ENCODE data around the gene OR52A1. TPM values are rescaled to one million over a fixed set of nuclear protein-coding genes. Genes with fewer than 3 reads are reported as not detected.

OR52A1 gene
- total RNA-seq, 3 donors from 2014 or later (not counting 1 experiment from before 2014, with no cell fraction given) = not detected

GRCh38 chr11:5197536-5197935 lies 43.0 kb upstream of the OR52A1 start:
- no peak overlapping the region for H3K4me3 ChIP-seq (ENCODE audit: low read length)
- no peaks in the 10 kb centered on the region for H3K4me1 ChIP-seq (ENCODE audit: control insufficient read depth, insufficient read depth, low read length)
- no peak for TF ChIP-seq CTCF (IDR thresholded peaks at IDR 0.05)
- Mint-ChIP-seq H3K27ac (no peak overlapping the region), H3K4me3 (no peak overlapping the region), H3K27me3 (ENCODE audit: low read depth in 2 of 2) (no peaks in the 10 kb centered on the region), H3K9me3 (peaks cover 0 to 2% of the 10 kb centered on the region in 2 donors), H3K4me1 (no peaks in the 10 kb centered on the region), H3K36me3 (no peaks in the 10 kb centered on the region)
- no peaks in the 10 kb centered on the region for H3K27me3 ChIP-seq (ENCODE audit: control insufficient read depth, insufficient read depth, low read length)
- H3K9me3 ChIP-seq (ENCODE audit: control insufficient read depth, insufficient read depth, low read length) = peaks cover 2% of the 10 kb centered on the region
- no peaks in the 10 kb centered on the region for H3K36me3 ChIP-seq (ENCODE audit: control insufficient read depth, insufficient read depth, low read length)
- WGBS (ENCODE audit: insufficient coverage) = 8% methylated on average over 1 of the region's 3 CpGs
- no peak for ATAC-seq
- no peak for DNase-seq
- intact Hi-C loops (cut with micrococcal nuclease) = no loop called here
- H3K27ac ChIP-seq (ENCODE audit: low read length) = no peak overlapping the region

- H3K36me3 ChIP-seq (ENCODE audit: control insufficient read depth, insufficient read depth, low read length) = no peaks in the 10 kb centered on the region
- Mint-ChIP-seq H3K9me3 (peaks cover 0 to 3% of the 10 kb centered on the region in 2 donors), H3K4me3 (no peak overlapping the region), H3K36me3 (no peaks in the 10 kb centered on the region), H3K27ac (no peak overlapping the region), H3K27me3 (ENCODE audit: low read depth in 2 of 2) (no peaks in the 10 kb centered on the region), H3K4me1 (no peaks in the 10 kb centered on the region)
- H3K27me3 ChIP-seq (ENCODE audit: control insufficient read depth, insufficient read depth, low read length) = no peaks in the 10 kb centered on the region
- no peaks in the 10 kb centered on the region for H3K4me1 ChIP-seq (ENCODE audit: control insufficient read depth, insufficient read depth, low read length)
- no peak overlapping the region for H3K4me3 ChIP-seq (ENCODE audit: low read length)
- DNase-seq = no peak
- H3K27ac ChIP-seq (ENCODE audit: low read length) = no peak overlapping the region
- ATAC-seq = no peak
- no peak for TF ChIP-seq CTCF (IDR thresholded peaks at IDR 0.05)
- H3K9me3 ChIP-seq (ENCODE audit: control insufficient read depth, insufficient read depth, low read length) = peaks cover 2% of the 10 kb centered on the region
- intact Hi-C loops (cut with micrococcal nuclease) = no loop called here
- WGBS (ENCODE audit: insufficient coverage) = 85% methylated on average over 3 of the region's 3 CpGs
Measured at GRCh38 chr11:5196731-5197130, 42.2 kb upstream of the OR52A1 start.

GRCh38 chr11:5196067-5196466 lies 41.5 kb upstream of the OR52A1 start:
- H3K27ac ChIP-seq (ENCODE audit: low read length) = no peak overlapping the region
- WGBS (ENCODE audit: insufficient coverage) = 89% methylated on average over 5 of the region's 5 CpGs
- Mint-ChIP-seq H3K9me3 (peaks cover 0 to 3% of the 10 kb centered on the region in 2 donors), H3K27me3 (ENCODE audit: low read depth in 2 of 2) (no peaks in the 10 kb centered on the region), H3K4me3 (no peak overlapping the region), H3K36me3 (no peaks in the 10 kb centered on the region), H3K4me1 (no peaks in the 10 kb centered on the region), H3K27ac (no peak overlapping the region)
- intact Hi-C loops (cut with micrococcal nuclease) = no loop called here
- ATAC-seq (no peak), DNase-seq (no peak)
- H3K9me3 ChIP-seq (ENCODE audit: control insufficient read depth, insufficient read depth, low read length) = peaks cover 2% of the 10 kb centered on the region
- no peaks in the 10 kb centered on the region for H3K27me3 ChIP-seq (ENCODE audit: control insufficient read depth, insufficient read depth, low read length)
- no peaks in the 10 kb centered on the region for H3K4me1 ChIP-seq (ENCODE audit: control insufficient read depth, insufficient read depth, low read length)
- H3K4me3 ChIP-seq (ENCODE audit: low read length) = no peak overlapping the region
- no peaks in the 10 kb centered on the region for H3K36me3 ChIP-seq (ENCODE audit: control insufficient read depth, insufficient read depth, low read length)
- TF ChIP-seq CTCF (IDR thresholded peaks at IDR 0.05) = no peak

- Mint-ChIP-seq H3K27me3 (ENCODE audit: low read depth in 2 of 2) (no peaks in the 10 kb centered on the region), H3K9me3 (peaks cover 0 to 6% of the 10 kb centered on the region in 2 donors), H3K4me3 (no peak overlapping the region), H3K36me3 (no peaks in the 10 kb centered on the region), H3K27ac (no peak overlapping the region), H3K4me1 (no peaks in the 10 kb centered on the region)
- H3K27ac ChIP-seq (ENCODE audit: low read length) = no peak overlapping the region
- WGBS (ENCODE audit: insufficient coverage) = no CpG with 5 or more reads among the region's 1 CpG
- intact Hi-C loops (cut with micrococcal nuclease) = no loop called here
- ATAC-seq (no peak), DNase-seq (no peak)
- no peak for TF ChIP-seq CTCF (IDR thresholded peaks at IDR 0.05)
- H3K4me1 ChIP-seq (ENCODE audit: control insufficient read depth, insufficient read depth, low read length) = no peaks in the 10 kb centered on the region
- H3K4me3 ChIP-seq (ENCODE audit: low read length) = no peak overlapping the region
- H3K36me3 ChIP-seq (ENCODE audit: control insufficient read depth, insufficient read depth, low read length) = no peaks in the 10 kb centered on the region
- H3K27me3 ChIP-seq (ENCODE audit: control insufficient read depth, insufficient read depth, low read length) = no peaks in the 10 kb centered on the region
- H3K9me3 ChIP-seq (ENCODE audit: control insufficient read depth, insufficient read depth, low read length) = peaks cover 6% of the 10 kb centered on the region
Measured at GRCh38 chr11:5192738-5193137, 38.2 kb upstream of the OR52A1 start.

Measured in natural killer cell (primary cell).